ENCODE measurements around the gene HLA-E.

DNA sequence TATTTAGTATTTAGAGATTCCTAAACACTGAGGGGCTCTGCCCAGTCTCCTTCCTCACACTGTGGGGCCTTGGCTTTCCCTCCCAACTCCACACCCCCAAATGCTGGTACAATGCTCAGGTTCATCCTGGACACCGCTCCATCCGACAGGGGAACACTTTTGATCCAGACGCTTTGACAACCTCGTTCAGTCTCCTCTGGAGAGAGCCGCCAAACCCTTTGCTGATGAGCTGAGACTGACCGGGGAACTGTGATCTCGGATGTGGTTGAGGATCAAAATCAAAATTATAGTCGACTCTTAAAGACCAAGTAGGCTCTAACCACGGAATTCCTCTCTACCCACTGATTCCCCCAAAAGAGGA, 38.8 kb upstream of the HLA-E start:
- TF ChIP-seq GATA2 (IDR thresholded peaks at IDR 0.05; ENCODE audit: low read depth, low read length) (no peak), GATA3 (IDR thresholded peaks at IDR 0.05; ENCODE audit: low read depth, low read length) (no peak)

All from SH-SY5Y (cell line).